Suprapubic skin (tissue), 4 donors: Measurements from ENCODE around the gene TMEM125.

ENCODE experiments used
- EP300 ChIP-seq: sonication (generic); formaldehyde crosslinking; IDR thresholded peaks from one replicate; pipeline ENCODE4 v1.6.1; 2017; ENCODE audit warnings: antibody characterized with exemption
- POLR2A ChIP-seq, 2 donors: fragments of 450-650 bp; IDR thresholded peaks; one replicate each; pipeline ENCODE4 v1.6.1; 2017; ENCODE audit warnings: antibody characterized with exemption in 2 of 2, mild to moderate bottlenecking in 2 of 2, moderate library complexity in 2 of 2
- POLR2AphosphoS5 ChIP-seq, 3 donors: sonication (generic); formaldehyde crosslinking; IDR thresholded peaks; one replicate each; pipeline ENCODE4 v1.6.1; 2017; ENCODE audit warnings: antibody characterized with exemption in 3 of 3
- TF ChIP-seq, protein P1 (sequence below), 2 donors: fragments of 200-600 bp in 1 of 2; fragments of 450-650 bp in 1 of 2; sonication (generic) in 1 of 2; IDR thresholded peaks; one replicate each; pipeline ENCODE4 v1.5.1; 2016 to 2019; ENCODE audit warnings: antibody characterized with exemption in 2 of 2, mild to moderate bottlenecking in 1 of 2, moderate library complexity in 1 of 2

DNA sequence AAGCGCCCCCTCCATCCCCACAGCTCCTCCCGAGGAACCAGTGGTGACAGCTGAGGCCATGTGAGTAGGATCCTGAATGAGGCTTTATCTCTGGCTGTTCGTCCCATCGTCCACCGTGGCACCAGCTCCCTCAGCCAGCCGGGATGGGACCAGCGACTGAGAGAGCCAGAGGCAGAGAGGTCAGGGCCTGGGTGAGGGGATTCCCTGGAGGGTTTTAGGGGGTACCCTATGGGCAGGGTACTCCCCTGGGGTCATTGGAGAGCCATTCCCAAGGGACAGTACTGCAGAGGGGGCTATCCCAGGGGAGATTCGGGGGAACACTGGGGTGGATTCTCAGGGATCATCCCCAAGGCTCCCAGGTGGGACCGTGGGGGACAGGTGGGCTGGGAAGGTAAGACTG is 2.4 kb downstream of the TMEM125 start:
- TF ChIP-seq, protein P1, sequence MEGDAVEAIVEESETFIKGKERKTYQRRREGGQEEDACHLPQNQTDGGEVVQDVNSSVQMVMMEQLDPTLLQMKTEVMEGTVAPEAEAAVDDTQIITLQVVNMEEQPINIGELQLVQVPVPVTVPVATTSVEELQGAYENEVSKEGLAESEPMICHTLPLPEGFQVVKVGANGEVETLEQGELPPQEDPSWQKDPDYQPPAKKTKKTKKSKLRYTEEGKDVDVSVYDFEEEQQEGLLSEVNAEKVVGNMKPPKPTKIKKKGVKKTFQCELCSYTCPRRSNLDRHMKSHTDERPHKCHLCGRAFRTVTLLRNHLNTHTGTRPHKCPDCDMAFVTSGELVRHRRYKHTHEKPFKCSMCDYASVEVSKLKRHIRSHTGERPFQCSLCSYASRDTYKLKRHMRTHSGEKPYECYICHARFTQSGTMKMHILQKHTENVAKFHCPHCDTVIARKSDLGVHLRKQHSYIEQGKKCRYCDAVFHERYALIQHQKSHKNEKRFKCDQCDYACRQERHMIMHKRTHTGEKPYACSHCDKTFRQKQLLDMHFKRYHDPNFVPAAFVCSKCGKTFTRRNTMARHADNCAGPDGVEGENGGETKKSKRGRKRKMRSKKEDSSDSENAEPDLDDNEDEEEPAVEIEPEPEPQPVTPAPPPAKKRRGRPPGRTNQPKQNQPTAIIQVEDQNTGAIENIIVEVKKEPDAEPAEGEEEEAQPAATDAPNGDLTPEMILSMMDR (IDR thresholded peaks at IDR 0.05) = no peak
- TF ChIP-seq POLR2A (IDR thresholded peaks at IDR 0.05) (no peak), POLR2AphosphoS5 (IDR thresholded peaks at IDR 0.05) (no peak), EP300 (no peak)
